ES-I3 (cell line): ENCODE results near the gene TFB2M.

ENCODE experiments used
- H3K36me3 ChIP-seq: 2 replicates; pipeline ENCODE4 v1.6.1; 2013; ENCODE audit warnings: mild to moderate bottlenecking, low read length, control low read depth, moderate library complexity; ENCODE audit not compliant: insufficient read depth
- H3K4me1 ChIP-seq: 2 replicates; pipeline ENCODE4 v1.6.1; 2013; ENCODE audit warnings: mild to moderate bottlenecking, control low read depth, low read length; ENCODE audit not compliant: insufficient read depth
- H3K9ac ChIP-seq: 2 replicates; pipeline ENCODE4 v1.6.1; 2013; ENCODE audit warnings: low read depth, mild to moderate bottlenecking, low read length, moderate library complexity
- H3K9me3 ChIP-seq: 2 replicates; pipeline ENCODE4 v1.6.1; 2013; ENCODE audit warnings: mild to moderate bottlenecking, low read length, moderate library complexity; ENCODE audit not compliant: control insufficient read depth, insufficient read depth

Gene TFB2M

GRCh38 chr1:246506367-246506673 lies 59.7 kb downstream of the TFB2M start:
- peak overlapping the region; percentile 80; the same call in 1 of the 2 replicates for H3K9ac ChIP-seq
- H3K36me3 ChIP-seq: no peaks in the 10 kb centered on the region
- H3K4me1 ChIP-seq: no peaks in the 10 kb centered on the region; the same call in 1 of the 2 replicates
- H3K9me3 ChIP-seq: no peaks in the 10 kb centered on the region

- H3K9me3 ChIP-seq: no peaks in the 10 kb centered on the region
- no peaks in the 10 kb centered on the region for H3K36me3 ChIP-seq
- no peaks in the 10 kb centered on the region; the same call in 1 of the 2 replicates for H3K4me1 ChIP-seq
- no peak overlapping the region for H3K9ac ChIP-seq
Measured at GRCh38 chr1:246503341-246503740, 62.7 kb downstream of the TFB2M start.

GRCh38 chr1:246497331-246497915 lies 68.6 kb downstream of the TFB2M start:
- Histone ChIP-seq H3K9ac (no peak overlapping the region), H3K9me3 (no peaks in the 10 kb centered on the region), H3K36me3 (no peaks in the 10 kb centered on the region), H3K4me1 (0 out of 2 replicates have a peak, but pooled peaks cover 1% of the 10 kb centered on the region)

- Histone ChIP-seq H3K36me3 (no peaks in the 10 kb centered on the region), H3K9ac (no peak overlapping the region), H3K4me1 (0 out of 2 replicates have a peak, but pooled peaks cover 4% of the 10 kb centered on the region), H3K9me3 (no peaks in the 10 kb centered on the region)
Measured at GRCh38 chr1:246492611-246493245, 73.3 kb downstream of the TFB2M start.

GRCh38 chr1:246491551-246492053 lies 74.5 kb downstream of the TFB2M start:
- no peaks in the 10 kb centered on the region for H3K9me3 ChIP-seq
- H3K9ac ChIP-seq: no peak overlapping the region
- 0 out of 2 replicates have a peak, but pooled peaks cover 4% of the 10 kb centered on the region for H3K4me1 ChIP-seq
- H3K36me3 ChIP-seq: no peaks in the 10 kb centered on the region
